ENCODE data around the gene FYCO1.

DNA sequence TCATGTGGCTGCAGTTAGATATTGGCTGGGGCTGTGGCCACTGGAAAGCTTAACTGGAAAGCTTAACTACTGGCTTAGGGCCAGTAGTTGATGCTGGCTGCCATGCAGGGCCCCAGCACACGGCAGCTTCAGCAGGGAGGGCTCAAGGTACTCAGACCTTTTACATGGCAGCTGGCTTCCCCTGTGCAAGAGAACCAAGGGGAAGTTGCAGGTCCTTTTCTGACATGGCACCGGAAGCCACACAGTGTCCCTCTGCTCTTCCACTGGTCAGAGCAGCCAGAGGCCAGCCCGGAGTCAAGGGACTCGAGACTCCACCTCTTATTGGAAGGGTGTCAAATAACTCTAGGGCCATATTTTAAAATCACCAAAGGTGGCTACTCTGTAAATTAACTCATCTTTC is 84.7 kb downstream of the FYCO1 start:
- TF ChIP-seq GATA2 (CRISPR knock-in tag; IDR thresholded peaks at IDR 0.05): no peak
- TF ChIP-seq POLR2A (conservative IDR thresholded peaks at IDR 0.05): no peak

Measured in K562 (cell line).